Gastrocnemius medialis (tissue), 4 donors: ENCODE data around the gene DNAJC22.

Experiments used
- POLR2A ChIP-seq, 2 donors: fragments of 450-650 bp; IDR thresholded peaks; one replicate each; pipeline ENCODE4 v1.6.1; 2017; ENCODE audit warnings: antibody characterized with exemption in 2 of 2, mild to moderate bottlenecking in 2 of 2, moderate library complexity in 2 of 2
- TF ChIP-seq, protein P1 (sequence below), 5 experiments: fragments of 450-650 bp in 3 of 5; fragments of 200-600 bp in 2 of 5; sonication (generic) in 2 of 5; IDR thresholded peaks in 4 of 5; conservative IDR thresholded peaks in 1 of 5; 1 replicate in 4 of 5; 2 replicates in 1 of 5; pipeline ENCODE4 v1.5.1; 2016 to 2019; ENCODE audit warnings: antibody characterized with exemption in 5 of 5, mild to moderate bottlenecking in 3 of 5, moderate library complexity in 3 of 5

DNA sequence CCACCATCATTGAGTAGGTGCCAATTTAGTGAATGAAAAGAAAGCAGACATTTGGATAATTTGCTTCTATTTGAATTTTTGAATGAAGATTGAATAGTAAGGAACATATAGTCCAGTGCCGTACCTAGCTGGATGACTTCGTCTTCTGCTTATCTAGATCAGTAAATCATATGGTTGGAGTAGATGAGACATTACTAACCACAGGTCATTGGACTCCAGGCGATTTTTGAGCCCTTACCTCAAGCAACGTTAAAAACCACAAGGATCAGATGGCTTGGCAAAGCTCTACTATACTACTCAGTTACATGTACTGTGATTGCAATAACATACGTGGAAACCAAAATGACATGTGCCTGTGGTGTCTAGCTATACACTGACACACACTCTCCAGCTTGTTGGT is 18.9 kb downstream of the DNAJC22 start:
- TF ChIP-seq, protein P1, sequence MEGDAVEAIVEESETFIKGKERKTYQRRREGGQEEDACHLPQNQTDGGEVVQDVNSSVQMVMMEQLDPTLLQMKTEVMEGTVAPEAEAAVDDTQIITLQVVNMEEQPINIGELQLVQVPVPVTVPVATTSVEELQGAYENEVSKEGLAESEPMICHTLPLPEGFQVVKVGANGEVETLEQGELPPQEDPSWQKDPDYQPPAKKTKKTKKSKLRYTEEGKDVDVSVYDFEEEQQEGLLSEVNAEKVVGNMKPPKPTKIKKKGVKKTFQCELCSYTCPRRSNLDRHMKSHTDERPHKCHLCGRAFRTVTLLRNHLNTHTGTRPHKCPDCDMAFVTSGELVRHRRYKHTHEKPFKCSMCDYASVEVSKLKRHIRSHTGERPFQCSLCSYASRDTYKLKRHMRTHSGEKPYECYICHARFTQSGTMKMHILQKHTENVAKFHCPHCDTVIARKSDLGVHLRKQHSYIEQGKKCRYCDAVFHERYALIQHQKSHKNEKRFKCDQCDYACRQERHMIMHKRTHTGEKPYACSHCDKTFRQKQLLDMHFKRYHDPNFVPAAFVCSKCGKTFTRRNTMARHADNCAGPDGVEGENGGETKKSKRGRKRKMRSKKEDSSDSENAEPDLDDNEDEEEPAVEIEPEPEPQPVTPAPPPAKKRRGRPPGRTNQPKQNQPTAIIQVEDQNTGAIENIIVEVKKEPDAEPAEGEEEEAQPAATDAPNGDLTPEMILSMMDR (IDR thresholded peaks at IDR 0.05 in 4 of 5, conservative IDR thresholded peaks at IDR 0.05 in 1 of 5), result no peak
- TF ChIP-seq POLR2A (IDR thresholded peaks at IDR 0.05), result no peak
